Measurements from ENCODE around the gene HSP90AB1. TPM values are rescaled to one million over a fixed set of nuclear protein-coding genes. Genes with fewer than 3 reads are reported as not detected.

The HSP90AB1 gene
- polyA plus RNA-seq, 1 of the 3 experiments (the other 2 are of a cell fraction): 843 TPM

DNA sequence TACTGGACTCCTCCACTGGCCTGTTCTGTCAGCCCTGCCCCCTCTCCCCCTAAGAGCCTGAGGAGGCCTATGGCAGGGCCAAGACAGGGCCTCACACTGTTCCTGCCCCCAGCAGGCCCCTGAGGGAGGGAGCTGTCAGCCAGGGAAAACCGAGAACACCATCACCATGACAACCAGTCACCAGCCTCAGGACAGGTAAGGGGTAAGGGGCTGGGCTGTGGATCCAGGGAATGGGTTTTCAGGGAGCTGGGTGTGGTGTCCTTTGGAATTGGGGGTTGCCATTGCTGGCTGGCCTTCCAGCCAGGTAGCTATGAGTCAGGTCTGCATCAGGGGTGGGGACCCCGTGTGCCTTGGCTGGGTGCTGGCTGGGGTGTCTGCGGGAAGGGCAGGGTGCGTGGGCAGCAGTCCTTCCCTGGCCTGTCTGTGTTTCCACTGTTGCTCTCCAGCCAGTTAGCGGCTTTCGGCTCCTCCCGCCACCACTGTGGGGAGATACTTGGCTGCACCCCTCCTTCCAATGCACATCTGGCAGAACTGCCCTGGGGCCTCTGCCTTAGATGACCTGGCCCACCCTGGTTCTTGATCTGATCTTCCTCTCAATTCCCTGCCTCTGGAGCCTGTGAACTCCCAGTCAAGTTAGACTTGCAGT, 19.6 kb upstream of the HSP90AB1 start:
- Histone ChIP-seq H3K27ac (ENCODE audit: low read depth in 2 of 2, low read length in 1 of 2) (peak overlapping the region in 1 of 2 experiments; percentile 69; a peak in 1 of 4 replicates), H3K9ac (no peak overlapping the region), H3K4me3 (ENCODE audit: low read depth in 2 of 2, low read length in 1 of 2) (no peak overlapping the region), H3K79me2 (ENCODE audit: insufficient read depth) (peaks cover 7% of the 10 kb centered on the region; the same call in 1 of the 2 replicates), H3K36me3 (replicated peaks in 1 of 2; ENCODE audit: control insufficient read depth in 1 of 2, insufficient read depth in 2 of 2, low read length in 1 of 2) (peaks cover 0 to 5% of the 10 kb centered on the region in 2 experiments), H2AFZ (ENCODE audit: low read depth) (no peak overlapping the region), H3F3A (replicated peaks; ENCODE audit: insufficient read depth) (peaks cover 3% of the 10 kb centered on the region), H4K20me1 (ENCODE audit: insufficient read depth) (peaks cover 5% of the 10 kb centered on the region; the same call in 1 of the 2 replicates), H3K4me2 (no peak overlapping the region), H3K4me1 (ENCODE audit: control insufficient read depth in 1 of 2, insufficient read depth in 2 of 2, low read depth in 1 of 2, low read length in 1 of 2) (peaks cover 9 to 77% of the 10 kb centered on the region in 2 experiments), H3K27me3 (ENCODE audit: insufficient read depth) (no peaks in the 10 kb centered on the region), H3K9me3 (no peaks in the 10 kb centered on the region), H3K9me2 (no peaks in the 10 kb centered on the region)
- ChIA-PET CTCF (interaction anchor here (1.0 to 13.7 kb wide), 7 partner anchors 7 to 130 kb away, joined by 3 to 224 read pairs (median 3); no protein-coding TSS in a partner anchor), POLR2A (interaction anchor here (3.1 kb wide), 1 partner anchor 19 kb away, joined by 25 read pairs; the partner anchor contains the start of gene HSP90AB1)
- peak; percentile 70 for DNase-seq
- no CpG with 5 or more reads among the region's 7 CpGs for WGBS (ENCODE audit: low lambda C conversion rate)
- TF ChIP-seq GATA2 (CRISPR knock-in tag; IDR thresholded peaks at IDR 0.05) (peak; percentile 33; the same call in 1 of the 2 replicates), NRF1 (IDR thresholded peaks at IDR 0.05; ENCODE audit: low read depth, low read length) (no peak)

DNA sequence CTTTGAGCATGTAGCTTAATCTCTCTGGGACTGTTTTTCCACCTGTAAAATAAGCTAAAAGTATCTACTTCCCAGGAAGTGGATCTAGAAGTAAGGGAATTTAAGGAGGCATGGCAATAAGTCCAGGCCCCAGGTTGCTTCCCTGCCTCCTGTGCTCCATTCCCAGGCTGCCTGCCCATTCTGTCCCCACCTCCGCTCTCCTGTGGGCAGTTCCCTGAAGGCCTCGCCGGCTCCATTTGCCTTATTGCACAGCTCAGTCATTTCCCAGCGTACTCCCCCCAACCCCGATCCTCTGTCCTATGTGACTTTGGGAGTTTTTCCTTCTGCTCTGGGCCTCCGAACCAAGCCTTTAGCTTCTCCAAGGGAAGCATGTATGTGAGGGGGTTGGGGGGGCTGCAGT, 18.9 kb upstream of the HSP90AB1 start:
- TF ChIP-seq NRF1 (IDR thresholded peaks at IDR 0.05; ENCODE audit: low read depth, low read length): no peak
- no peak for TF ChIP-seq ELF1 (IDR thresholded peaks at IDR 0.05)
- no peak for TF ChIP-seq TEAD4 (IDR thresholded peaks at IDR 0.05; ENCODE audit: borderline replicate concordance, insufficient read depth)
- no peak for TF ChIP-seq SMC3 (IDR thresholded peaks at IDR 0.05; ENCODE audit: low read depth, low read length)
- TF ChIP-seq, protein P1, sequence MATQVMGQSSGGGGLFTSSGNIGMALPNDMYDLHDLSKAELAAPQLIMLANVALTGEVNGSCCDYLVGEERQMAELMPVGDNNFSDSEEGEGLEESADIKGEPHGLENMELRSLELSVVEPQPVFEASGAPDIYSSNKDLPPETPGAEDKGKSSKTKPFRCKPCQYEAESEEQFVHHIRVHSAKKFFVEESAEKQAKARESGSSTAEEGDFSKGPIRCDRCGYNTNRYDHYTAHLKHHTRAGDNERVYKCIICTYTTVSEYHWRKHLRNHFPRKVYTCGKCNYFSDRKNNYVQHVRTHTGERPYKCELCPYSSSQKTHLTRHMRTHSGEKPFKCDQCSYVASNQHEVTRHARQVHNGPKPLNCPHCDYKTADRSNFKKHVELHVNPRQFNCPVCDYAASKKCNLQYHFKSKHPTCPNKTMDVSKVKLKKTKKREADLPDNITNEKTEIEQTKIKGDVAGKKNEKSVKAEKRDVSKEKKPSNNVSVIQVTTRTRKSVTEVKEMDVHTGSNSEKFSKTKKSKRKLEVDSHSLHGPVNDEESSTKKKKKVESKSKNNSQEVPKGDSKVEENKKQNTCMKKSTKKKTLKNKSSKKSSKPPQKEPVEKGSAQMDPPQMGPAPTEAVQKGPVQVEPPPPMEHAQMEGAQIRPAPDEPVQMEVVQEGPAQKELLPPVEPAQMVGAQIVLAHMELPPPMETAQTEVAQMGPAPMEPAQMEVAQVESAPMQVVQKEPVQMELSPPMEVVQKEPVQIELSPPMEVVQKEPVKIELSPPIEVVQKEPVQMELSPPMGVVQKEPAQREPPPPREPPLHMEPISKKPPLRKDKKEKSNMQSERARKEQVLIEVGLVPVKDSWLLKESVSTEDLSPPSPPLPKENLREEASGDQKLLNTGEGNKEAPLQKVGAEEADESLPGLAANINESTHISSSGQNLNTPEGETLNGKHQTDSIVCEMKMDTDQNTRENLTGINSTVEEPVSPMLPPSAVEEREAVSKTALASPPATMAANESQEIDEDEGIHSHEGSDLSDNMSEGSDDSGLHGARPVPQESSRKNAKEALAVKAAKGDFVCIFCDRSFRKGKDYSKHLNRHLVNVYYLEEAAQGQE (IDR thresholded peaks at IDR 0.05; ENCODE audit: low read depth, low read length): no peak
- no peak for TF ChIP-seq EZH2phosphoT487 (IDR thresholded peaks at IDR 0.05; ENCODE audit: borderline replicate concordance, low read depth)
- no peak for TF ChIP-seq JUND (IDR thresholded peaks at IDR 0.05)
- no peak for TF ChIP-seq POLR2AphosphoS5 (IDR thresholded peaks at IDR 0.05; ENCODE audit: low read depth, low read length)
- Histone ChIP-seq H3K27ac (ENCODE audit: low read depth in 2 of 2, low read length in 1 of 2) (peak overlapping the region in 1 of 2 experiments; percentile 0; a peak in 1 of 4 replicates), H3K9me2 (no peaks in the 10 kb centered on the region), H3K79me2 (ENCODE audit: insufficient read depth) (peaks cover 7% of the 10 kb centered on the region; the same call in 1 of the 2 replicates), H3K27me3 (ENCODE audit: insufficient read depth) (no peaks in the 10 kb centered on the region), H2AFZ (ENCODE audit: low read depth) (no peak overlapping the region), H3K9me3 (no peaks in the 10 kb centered on the region), H3K4me1 (ENCODE audit: control insufficient read depth in 1 of 2, insufficient read depth in 2 of 2, low read depth in 1 of 2, low read length in 1 of 2) (peaks cover 9 to 77% of the 10 kb centered on the region in 2 experiments; a peak in 3 of 4 replicates), H3K4me3 (ENCODE audit: low read depth in 2 of 2, low read length in 1 of 2) (no peak overlapping the region), H4K20me1 (ENCODE audit: insufficient read depth) (peaks cover 5% of the 10 kb centered on the region; the same call in 1 of the 2 replicates), H3K36me3 (replicated peaks in 1 of 2; ENCODE audit: control insufficient read depth in 1 of 2, insufficient read depth in 2 of 2, low read length in 1 of 2) (peaks cover 0 to 6% of the 10 kb centered on the region in 2 experiments), H3F3A (replicated peaks; ENCODE audit: insufficient read depth) (no peaks in the 10 kb centered on the region), H3K9ac (no peak overlapping the region), H3K4me2 (no peak overlapping the region)
- DNase-seq: no peak
- ChIA-PET CTCF (interaction anchor here (1.2 to 13.7 kb wide), 6 partner anchors 6 to 131 kb away, joined by 3 to 224 read pairs (median 4); no protein-coding TSS in a partner anchor), POLR2A (interaction anchor here (0.9 to 3.1 kb wide), 2 partner anchors 18 to 29 kb away, joined by 3 to 25 read pairs; partner anchors contain the start of genes HSP90AB1 and SLC35B2)
- WGBS (ENCODE audit: low lambda C conversion rate): 92% methylated on average over 6 of the region's 6 CpGs

Data from SK-N-SH (cell line).